ENCODE data around the gene NKAIN2. TPM values are rescaled to one million over a fixed set of nuclear protein-coding genes. Genes with fewer than 3 reads are reported as not detected.

Gene NKAIN2
- total and polyA plus RNA-seq, 9 of the 15 experiments (the other 6 are each of a cell fraction or from before 2014, with no cell fraction given) = not detected

DNA sequence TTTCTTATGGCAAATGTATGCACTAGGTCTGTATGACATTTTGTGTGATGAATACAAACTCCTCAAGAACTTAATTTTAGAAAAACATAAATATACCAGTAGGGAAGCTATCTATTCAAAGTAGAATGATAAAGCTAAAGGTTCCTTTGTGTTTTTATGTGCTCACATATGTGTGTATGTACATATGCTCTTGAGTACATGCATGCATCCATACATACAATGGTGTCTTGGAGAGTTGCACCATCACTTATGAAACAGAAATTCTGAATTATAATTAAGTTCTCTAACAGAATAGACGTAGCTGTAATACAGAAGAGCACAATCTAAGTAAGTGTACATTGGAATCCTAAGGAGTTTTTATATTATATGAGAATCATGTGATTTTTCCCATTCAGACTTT is 2.3 kb downstream of the NKAIN2 start (continued):
- no peak for TF ChIP-seq ZNF280A (IDR thresholded peaks at IDR 0.05; ENCODE audit: low read depth, partially characterized antibody)
- TF ChIP-seq FOXK2 (conservative IDR thresholded peaks at IDR 0.05 in 1 of 2, IDR thresholded peaks at IDR 0.05 in 1 of 2; ENCODE audit: low read depth in 2 of 2) = no peak

GRCh38 chr6:123806561-123806960 is 2.9 kb downstream of the NKAIN2 start:
- WGBS (ENCODE audit: insufficient coverage, low coverage, missing lambda C conversion rate) = 0% methylated on average over 2 of the region's 2 CpGs
- Histone ChIP-seq H3K27me3 (ENCODE audit: control insufficient read depth in 2 of 2, insufficient read depth in 2 of 2, low read length in 2 of 2) (no peaks in the 10 kb centered on the region), H2AFZ (ENCODE audit: low read depth, low read length) (no peak overlapping the region), H3K79me2 (ENCODE audit: control insufficient read depth, insufficient read depth, low read length) (no peaks in the 10 kb centered on the region), H3K9ac (ENCODE audit: insufficient read depth in 1 of 2, low read depth in 2 of 2, low read length in 2 of 2) (no peak overlapping the region), H3K9me1 (ENCODE audit: control insufficient read depth, insufficient read depth, low read length) (no peaks in the 10 kb centered on the region), H3K4me1 (replicated peaks in 1 of 2; ENCODE audit: control insufficient read depth in 2 of 2, insufficient read depth in 2 of 2, low read length in 2 of 2) (no peaks in the 10 kb centered on the region), H3K4me2 (ENCODE audit: insufficient read depth, low read length) (no peak overlapping the region), H3K9me3 (replicated peaks; ENCODE audit: control insufficient read depth, insufficient read depth, low read depth, low read length) (no peaks in the 10 kb centered on the region), H3K36me3 (ENCODE audit: control insufficient read depth, insufficient read depth, low read length) (no peaks in the 10 kb centered on the region), H3K27ac (ENCODE audit: extremely low read depth, low read depth, low read length) (no peak overlapping the region), H4K20me1 (replicated peaks; ENCODE audit: control insufficient read depth, insufficient read depth, low read length) (no peaks in the 10 kb centered on the region), H3K4me3 (no peak overlapping the region)
- DNase-seq (ENCODE audit: extremely low read depth in 1 of 4, low spot score in 3 of 4) (no peak), ATAC-seq (no peak), FAIRE-seq (no peak)
- intact Hi-C loops (cut with micrococcal nuclease) = loop anchor here (10.0 kb wide), 1 partner anchor 1048 kb away; no protein-coding TSS in a partner anchor
- POLR2A ChIA-PET = no interaction called here
- CTCF ChIA-PET (ENCODE audit: low intra/inter-chr PET ratio) = no interaction called here
- BruUV-seq (replicated peaks) = no TSS peak
- in situ Hi-C loops (cut with MboI) = no loop called here
- TF ChIP-seq PHB2 (IDR thresholded peaks at IDR 0.05; ENCODE audit: low read depth) (no peak), KAT7 (CRISPR knock-in tag; IDR thresholded peaks at IDR 0.05; ENCODE audit: borderline replicate concordance) (no peak), ZHX1 (conservative IDR thresholded peaks at IDR 0.05; ENCODE audit: low read length) (no peak), MEIS2 (IDR thresholded peaks at IDR 0.05; ENCODE audit: partially characterized antibody) (no peak), ZFX (CRISPR knock-in tag; IDR thresholded peaks at IDR 0.05) (no peak), ZNF143 (CRISPR knock-in tag; IDR thresholded peaks at IDR 0.05) (no peak), ARID1B (IDR thresholded peaks at IDR 0.05) (no peak), DNMT1 (IDR thresholded peaks at IDR 0.05) (no peak), MEF2D (tag; conservative IDR thresholded peaks at IDR 0.05; ENCODE audit: low read depth) (no peak), TCF7L2 (IDR thresholded peaks at IDR 0.05; ENCODE audit: low read depth, low read length) (no peak), LEF1 (IDR thresholded peaks at IDR 0.05) (no peak)
- TF ChIP-seq, protein P1, sequence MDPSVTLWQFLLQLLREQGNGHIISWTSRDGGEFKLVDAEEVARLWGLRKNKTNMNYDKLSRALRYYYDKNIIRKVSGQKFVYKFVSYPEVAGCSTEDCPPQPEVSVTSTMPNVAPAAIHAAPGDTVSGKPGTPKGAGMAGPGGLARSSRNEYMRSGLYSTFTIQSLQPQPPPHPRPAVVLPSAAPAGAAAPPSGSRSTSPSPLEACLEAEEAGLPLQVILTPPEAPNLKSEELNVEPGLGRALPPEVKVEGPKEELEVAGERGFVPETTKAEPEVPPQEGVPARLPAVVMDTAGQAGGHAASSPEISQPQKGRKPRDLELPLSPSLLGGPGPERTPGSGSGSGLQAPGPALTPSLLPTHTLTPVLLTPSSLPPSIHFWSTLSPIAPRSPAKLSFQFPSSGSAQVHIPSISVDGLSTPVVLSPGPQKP (CRISPR knock-in tag; IDR thresholded peaks at IDR 0.05) = no peak
